Stimulated activated CD8-positive, alpha-beta memory T cell treated with anti-CD3 and anti-CD28 coated beads, Interleukin-4, amount 100 ng/mL, for 48 hours (primary cell): ENCODE results near the gene ADAM17.
"Not testable (repeated sequence)": the region's sequence is repeated elsewhere in the genome, so short reads cannot be mapped to it uniquely, and the experiment has no call there.

Experiments used
- DNase-seq: peaks from one replicate; pipeline ENCODE4 v3.0.0-alpha.2; 2020

The ADAM17 gene

DNA sequence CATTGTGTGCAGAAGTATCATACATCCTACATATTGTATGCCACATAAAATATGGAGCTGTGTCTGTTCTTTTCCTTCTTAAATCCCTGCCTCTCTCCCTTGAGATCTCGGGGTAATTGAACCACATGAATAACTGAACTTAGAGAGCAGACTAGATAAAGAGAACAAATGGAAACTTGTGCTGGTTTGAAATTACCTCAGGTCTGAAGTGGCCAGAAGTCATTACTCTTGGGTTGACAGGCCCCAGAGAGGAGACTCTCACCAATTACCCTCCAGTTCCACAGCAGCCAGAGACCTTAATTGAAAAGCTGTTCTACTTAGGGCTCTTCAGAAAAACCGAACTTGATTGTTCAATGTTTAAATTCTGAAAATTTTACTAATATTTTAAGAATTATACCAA, 5.0 kb upstream of the ADAM17 start:
- DNase-seq: no peak

DNA sequence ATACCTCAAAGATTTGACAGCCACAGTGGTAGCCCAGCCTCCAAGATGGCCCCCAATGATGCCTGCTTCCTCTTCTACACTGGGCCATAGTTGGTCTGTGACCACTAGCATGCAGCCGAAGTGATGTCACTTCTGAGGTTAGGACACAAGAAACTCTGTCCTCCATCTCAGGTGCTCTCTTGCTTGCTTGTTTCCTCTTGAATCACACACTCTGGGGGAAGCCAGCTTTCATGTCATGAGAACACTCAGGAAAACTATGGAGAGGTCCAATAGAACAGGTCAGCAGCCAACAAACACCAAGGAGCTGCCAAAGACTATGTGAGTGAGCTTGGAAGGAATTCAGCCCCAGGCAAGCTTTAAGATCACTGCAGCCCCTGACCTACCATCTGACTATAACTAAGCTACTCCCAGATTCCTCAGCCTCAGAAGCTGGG, 3.3 kb upstream of the ADAM17 start:
- no peak for DNase-seq

DNA sequence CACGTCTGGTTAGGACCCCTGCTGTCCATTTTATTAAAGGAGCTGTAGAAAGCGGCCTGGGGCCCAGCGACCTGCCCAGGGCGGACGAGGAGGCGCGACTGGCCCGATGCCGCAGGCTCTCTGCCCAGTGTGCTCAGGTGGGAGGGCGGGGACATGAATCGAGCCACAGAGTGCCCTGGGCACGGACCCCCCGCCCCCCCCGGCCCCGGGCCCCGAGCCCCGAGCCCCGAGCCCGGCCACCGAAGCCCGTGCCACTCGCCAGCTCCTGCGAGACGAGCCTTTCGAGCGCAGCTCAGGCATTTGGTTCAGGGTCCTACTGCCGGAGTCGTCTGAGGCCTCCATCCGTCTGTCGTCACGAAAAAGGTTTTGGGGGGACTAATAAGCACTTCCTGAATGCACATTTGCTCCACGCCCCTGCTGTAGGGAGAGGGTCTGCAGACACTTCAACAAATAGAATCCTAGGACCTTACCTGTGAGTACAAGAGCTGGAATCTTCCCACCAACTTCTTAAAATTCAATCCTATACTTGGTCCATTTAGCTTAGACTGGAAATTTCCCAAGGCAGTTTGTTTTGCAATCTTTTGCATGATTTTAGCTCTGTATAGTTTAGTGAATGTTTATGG, 602 bp upstream of the ADAM17 start:
- DNase-seq: peak; percentile 58

DNA sequence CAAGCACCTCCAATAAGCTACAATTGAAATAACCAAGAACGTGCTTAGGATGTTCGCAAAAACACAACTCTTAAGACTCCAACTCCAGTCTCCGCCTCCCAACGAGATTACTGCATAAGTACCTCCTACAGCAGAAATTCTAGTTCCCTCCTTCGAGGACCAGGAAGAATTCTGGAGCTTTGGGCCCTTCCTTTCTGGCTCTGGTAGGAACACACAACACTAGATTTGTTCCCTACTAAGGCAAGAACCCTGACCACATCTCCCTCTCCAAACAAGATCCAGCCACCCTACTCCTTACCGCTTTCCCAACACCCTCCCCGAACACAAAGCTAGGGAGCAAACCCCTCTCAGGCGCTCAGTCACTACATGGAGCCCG, 721 bp downstream of the ADAM17 start:
- peak; percentile 43 for DNase-seq

DNA sequence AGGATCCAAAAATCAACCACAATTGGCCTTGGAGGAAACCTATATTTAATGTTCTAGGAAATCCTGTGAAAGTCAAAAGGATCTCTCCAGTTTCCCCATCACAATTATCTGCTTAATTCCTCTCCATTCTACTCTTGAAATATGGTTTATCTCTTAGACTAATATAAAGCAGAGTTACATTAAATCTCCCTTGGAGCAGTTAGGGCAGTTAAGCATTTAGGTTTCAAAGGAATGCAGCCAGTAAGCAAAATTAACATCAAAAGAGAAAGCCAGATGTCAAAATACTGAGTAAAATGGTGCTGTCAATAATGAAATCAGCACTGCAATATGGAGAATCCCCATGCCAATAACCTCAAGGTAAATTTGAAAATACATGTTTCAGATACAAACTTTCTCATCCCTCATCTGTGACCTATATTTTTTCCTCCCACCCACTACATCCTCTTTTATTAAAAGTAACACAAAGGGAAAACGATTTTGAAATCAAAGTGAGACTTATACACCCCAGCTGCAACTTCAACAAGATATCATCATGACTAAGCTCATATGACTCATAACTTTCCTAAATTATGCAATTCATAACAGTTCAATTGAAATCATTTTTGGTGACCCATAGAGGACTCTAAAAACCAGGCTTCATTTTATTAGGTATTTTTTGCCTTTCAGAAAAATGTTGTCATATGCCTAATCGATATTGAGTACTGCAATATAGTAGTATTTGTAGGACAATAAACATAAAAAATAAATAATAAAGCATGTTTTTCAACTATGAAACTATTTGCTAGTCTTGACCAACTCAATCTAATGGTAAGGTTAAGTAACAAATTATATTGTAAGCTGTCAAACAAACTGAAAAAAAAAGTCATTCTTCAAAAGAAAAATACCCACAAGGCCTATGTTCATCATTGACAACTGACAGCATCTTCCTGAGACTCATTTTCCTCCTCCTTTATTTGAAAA, 3.1 kb downstream of the ADAM17 start:
- no peak for DNase-seq

DNA sequence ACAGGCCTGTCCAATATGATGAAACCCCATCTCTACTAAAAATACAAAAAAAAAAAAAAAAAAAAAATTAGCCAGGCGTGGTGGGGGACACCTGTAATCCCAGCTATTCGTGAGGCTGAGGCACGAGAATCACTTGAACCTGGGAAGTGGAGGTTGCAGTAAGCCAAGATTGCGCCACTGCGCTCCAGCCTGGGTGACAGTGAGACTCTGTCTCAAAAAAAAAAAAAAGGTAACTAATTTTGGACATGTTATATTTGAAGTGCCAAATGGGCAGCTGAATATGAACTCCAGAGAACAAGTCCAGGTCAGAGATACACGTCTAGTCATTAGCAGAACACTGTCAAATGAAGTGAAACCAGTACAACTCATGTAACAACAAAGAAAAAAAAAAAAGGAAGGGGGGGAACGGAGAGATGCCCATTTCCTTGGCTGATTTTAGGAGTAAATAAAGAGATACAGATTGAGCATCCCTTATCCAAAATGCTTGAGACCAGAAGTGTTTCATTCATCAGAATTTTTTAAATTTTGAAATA, 4.7 kb downstream of the ADAM17 start:
- DNase-seq: not testable (repeated sequence)

DNA sequence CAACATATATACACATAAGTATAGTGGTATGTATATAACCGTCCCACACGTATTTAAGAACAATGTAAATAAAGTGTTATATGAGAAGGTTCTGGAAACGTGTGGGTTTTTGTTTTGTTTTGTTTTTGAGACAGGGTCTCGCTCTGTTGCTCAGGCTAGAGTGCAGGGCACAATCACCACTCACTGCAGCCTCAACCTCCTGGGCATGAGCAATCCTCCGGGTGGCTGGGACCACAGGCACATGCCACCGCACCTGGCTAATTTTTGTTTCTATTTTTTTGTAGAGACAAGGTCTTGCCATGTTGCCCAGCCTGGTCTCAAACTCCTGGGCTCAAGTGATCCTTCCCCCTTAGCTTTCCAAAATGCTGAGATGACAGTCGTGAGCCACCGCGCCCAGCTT, 6.2 kb downstream of the ADAM17 start:
- no peak for DNase-seq

DNA sequence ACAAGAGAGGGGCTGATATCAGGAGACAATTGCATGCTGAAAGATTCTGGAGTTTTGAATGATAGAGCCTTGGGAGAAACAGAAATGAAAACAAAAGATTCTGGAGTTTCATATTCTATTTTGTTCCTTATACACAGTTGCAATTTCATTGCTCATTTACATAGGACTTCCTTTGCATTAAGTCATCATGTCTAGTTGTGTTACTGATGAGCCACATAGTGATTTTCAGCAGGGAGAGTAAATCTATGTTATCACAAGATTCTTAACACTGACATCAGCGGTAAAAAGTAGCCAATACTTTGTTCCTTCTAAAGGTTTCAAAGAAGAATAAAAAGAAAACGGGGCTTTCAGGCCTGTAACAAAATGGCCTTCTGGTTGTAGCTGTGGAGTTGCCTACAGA, 7.1 kb downstream of the ADAM17 start:
- DNase-seq: no peak

DNA sequence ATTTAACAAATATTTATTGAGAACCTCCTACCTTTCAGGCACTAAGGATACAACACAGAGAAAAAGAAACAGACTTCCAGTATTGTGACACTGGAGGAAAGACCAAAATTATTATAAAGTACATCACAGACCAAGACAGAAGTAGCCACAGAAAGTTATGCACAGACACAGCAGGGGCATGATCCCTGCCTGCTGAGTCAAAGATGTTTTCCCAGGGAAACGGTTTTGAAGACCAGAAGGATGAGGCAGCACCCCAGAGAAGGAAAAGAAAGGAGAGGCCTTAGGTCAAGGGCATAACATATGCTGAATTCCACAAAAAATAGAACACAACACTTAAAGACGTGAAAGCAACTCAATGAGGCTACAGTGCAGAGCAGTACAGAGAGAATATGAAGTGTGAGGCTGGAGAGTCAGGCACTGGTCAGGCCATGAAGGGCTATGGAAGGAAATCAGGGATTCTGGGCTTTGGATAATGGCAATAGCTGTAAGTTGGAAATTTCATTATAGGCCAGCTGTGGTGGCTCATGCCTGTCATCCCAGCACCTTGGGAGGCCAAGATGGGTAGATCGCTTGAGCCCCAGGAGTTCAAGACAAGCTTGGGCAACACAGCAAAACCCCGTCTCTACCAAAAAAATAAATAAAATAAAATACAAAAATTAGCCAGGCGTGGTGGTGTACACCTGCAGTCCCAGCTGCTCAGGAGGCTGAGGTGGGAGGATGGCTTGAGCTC, 8.2 kb downstream of the ADAM17 start:
- no peak for DNase-seq

DNA sequence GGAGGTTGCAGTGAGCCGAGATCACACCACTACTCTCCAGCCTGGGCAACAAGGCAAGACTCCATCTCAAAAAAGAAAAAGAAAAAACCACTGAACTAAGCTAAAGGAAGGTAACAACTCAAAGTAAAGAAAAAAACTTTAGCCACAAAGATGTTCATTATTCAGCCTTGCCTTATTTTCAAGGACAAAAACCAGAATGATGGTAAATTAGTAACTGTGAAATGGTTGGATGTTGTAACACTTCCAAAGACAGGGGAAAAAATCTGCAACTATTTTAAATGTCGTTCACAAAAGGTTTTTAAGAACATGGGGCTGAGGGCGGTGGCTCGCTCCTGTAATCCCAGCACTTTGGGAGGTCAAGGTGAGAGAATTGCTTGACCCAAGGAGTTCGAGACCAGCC, 10.1 kb downstream of the ADAM17 start:
- no peak for DNase-seq

DNA sequence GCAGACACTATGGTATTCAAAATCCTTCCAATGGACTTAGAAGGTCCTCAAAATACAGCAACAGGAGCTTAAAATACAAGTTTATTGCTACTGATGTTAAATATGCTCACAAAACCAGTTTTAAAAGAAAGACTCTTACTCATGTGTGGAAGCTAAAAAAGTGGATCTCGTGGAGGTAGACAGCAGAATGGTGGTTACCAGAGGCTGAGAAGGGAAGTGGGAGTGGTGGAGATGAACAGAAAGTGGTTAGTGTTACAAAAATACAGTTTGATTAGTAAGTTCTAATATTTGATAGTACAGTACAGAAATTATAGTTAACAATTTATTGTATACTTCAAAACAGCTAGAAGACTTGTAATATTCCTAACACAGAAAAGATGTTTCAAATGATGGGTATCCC, 12.1 kb downstream of the ADAM17 start:
- DNase-seq: no peak

DNA sequence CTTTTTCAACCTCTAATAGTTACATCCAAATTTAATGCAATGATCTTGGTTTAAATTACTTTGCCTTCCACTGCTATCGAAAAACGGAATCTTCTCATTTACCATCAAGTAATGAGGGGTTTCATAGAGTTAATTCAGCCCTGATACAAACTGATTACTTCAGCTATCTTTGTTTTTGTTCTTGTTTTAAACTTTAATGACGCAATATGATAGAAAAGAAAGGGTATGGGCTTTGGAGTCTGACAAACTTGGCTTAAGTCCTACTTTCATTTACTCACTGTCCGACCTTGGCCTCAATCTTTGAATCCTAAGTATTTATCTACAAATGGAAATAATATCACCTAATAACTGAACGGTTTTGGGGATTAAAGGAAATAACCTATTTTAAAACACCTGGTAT, 16.1 kb downstream of the ADAM17 start:
- DNase-seq: no peak

DNA sequence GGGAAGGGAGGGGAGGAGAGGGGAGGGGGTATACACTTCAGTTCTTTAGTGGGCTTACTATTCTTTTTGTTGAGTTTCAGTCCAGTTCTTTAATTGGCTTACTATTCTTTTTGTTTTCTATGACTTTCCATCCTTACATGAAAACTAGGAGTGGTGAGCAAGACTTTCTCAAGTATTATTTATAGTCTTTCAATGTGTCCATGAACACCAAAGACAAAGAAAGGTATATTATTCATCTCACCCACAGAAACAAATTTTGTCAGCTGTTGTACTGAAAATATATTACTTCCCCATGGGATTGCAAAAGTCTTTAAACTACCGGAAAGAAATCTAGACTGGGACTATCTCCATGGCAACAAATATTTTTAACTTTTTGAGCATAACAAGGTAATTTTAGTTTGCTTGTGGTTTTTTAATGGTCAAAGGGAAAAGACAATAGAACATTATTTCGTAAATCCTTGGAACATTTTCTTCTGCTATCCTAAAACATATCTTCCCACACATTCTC, 17.6 kb downstream of the ADAM17 start:
- DNase-seq: no peak

DNA sequence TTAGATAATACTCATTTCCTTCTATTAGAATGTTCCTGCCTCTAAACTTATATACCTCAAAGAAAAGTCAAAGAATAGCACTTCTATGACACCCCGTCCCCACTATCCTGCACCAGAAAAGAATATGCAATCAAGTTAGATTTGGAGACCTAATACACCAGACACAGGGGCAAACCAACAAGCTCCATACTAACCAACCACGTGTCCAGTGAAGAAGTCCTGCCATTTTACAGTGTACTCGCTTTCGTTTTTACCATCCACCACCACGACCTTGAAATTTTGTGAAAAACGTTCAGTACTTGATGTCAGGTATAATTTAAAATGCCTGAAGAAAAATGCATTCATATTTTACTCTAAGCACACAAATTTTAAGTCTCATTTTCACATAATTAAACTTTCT, 19.1 kb downstream of the ADAM17 start:
- DNase-seq: no peak

DNA sequence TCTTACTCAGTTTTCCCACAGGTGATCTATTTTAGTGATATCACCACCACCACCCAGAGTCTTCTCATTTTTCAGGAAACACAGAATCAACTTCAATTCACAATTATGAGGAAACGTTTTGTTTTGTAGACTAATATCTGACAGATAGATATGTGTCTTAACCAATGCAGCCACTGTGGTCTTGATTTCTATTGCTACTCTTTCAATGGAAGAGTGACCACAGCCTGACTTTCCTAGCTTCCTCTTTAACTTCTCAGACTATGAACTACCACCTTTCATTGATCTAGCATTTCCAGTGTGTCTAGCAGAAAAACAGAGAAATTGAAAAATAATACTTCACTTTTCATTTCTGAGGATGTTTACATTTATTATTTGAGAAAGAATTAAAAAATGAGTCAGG, 20.5 kb downstream of the ADAM17 start:
- no peak for DNase-seq

DNA sequence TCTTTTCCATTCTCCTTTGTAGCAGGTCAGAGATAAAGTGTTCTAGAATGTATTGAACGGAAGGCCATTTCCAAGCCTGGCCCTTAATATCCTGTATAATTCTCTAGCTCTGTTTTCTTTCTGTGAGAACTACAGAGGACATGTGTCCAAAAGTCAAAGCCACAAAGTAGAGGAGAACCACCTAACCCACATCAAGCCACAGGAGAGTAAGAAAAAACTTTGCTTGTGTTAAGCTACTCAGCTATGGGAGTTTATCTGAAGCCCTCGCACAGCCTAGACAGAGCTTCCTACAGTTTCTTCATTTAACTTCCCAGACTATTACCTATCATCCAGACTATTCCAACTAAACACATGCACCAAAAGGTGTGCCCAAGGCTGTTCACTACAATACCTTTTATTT, 22.0 kb downstream of the ADAM17 start:
- DNase-seq: no peak

DNA sequence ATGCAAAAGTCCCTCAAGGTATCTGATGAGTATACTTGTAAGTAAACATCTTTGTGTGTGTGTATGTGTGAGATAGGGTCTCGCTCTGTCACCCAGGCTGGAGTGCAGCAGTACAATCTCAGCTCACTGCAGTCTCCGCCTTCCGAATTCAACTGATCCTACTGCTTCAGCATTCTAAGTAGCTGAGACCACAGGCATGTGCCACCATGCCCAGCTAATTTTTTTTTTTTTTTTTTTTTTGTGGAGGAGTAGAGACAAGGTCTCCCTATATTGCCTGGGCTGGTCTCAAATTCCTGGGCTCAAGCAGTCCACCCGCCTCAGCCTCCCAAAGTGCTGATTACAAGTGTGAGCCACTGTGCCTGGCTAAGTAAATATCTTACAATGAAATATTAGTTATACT, 23.2 kb downstream of the ADAM17 start:
- no peak for DNase-seq

DNA sequence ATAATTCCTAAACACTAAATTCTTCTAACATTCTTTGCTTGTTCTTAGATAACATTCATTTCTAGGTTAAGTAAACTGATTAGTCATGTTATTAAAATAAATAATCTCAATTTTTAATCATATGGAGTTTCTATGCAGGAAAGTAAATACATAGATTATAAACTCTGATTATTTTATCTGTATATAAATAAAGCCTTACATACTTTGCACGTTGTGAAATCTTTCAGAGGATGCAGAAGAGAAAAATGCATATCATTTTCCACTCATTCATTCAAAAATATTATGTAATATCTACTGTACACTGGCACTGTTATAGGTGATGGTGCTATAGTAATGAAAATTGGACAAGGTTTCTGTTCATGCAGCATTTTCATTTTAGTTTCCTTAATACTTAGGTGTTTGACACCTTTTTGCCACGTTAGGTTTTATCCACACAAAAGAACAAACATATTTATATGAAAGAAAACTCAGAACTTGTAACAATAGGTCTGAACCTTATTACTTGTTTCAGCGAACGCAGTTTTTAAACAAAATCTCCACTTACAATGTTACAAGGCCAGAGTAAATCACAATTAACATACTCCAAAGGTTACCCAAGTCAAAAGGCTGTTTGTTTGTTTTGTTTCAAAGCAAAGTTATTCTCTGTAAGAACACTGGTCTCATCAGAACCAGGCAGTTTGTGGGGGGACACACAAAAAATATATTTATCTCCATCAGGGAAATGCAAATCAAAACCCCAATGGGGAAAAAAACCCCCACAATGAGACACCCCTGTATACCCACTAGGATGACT, 27.4 kb downstream of the ADAM17 start:
- no peak for DNase-seq

DNA sequence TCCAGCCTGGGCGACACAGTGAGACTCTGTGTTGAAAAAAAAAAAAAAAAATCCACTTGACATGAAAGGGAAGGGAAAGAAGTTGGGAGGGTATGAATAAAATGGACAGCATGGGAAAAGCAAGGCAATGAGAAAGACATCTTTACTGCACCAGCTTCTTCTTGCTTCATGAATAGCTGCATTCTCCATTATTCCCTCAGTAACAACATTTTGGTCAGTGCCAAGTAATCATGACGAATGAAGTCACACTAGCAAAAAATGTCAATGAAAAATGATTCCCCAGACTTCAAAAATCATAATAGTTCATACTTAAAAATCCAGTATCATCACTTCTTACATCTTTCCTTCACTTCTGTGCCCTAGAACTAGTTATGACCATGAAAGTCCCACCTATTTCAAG, 30.4 kb downstream of the ADAM17 start:
- DNase-seq: no peak

DNA sequence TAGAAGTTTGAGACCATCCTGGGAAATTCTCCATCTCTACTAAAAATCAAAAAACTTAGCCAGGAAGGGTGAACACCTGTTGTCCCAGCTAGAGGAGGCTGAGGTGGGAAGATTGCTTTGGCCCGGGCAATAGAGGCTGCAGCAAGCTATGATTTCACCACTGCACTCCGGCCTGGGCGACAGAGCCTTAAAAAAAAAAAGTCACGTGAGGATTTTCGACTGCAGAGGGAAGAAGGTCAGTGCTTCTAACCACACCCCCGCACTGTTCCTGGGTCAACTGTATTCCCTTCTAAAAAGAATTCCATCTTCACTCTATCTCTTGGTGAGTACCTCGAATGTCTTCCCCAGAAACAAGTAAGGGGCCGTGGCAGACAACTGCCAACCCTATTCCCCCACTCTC, 31.3 kb downstream of the ADAM17 start:
- no peak for DNase-seq

DNA sequence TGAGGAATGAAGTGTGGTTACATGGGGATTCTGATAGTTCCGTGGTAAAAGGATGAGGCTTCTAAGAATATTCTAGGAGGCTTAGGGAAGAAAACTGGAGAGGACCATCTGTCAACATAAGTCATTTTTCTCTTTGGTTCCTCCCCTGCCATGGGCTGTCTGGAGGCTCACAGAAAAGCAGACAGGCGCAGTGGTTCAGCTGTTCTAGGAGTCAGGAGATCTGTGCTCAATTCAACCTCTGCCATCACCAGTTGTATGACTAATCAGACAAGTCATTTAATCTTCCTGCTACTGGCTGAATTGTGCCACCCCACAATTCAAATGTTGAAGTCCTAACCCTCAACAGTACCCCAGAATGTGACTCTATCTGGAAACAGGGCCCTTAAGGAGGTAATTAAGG, 36.4 kb downstream of the ADAM17 start:
- no peak for DNase-seq

DNA sequence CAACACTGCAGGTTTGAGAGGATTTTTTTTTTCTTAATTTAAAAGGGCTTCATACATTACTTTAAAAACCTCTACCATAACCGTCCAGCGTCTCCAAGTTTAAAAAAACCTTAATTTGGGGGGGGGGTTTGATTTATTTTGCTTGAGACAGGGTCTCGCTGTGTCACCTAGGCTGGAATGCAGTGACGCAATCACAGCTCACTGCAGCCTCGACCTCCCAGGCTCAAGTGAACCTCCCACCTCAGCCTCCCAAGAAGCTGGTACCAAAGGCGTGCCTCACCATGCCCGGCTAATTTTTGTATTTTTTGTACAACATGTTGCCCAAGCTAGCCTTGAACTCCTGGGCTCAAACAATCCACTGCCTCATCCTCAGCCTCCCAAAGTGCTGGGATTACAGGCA, 36.9 kb downstream of the ADAM17 start:
- no peak for DNase-seq

DNA sequence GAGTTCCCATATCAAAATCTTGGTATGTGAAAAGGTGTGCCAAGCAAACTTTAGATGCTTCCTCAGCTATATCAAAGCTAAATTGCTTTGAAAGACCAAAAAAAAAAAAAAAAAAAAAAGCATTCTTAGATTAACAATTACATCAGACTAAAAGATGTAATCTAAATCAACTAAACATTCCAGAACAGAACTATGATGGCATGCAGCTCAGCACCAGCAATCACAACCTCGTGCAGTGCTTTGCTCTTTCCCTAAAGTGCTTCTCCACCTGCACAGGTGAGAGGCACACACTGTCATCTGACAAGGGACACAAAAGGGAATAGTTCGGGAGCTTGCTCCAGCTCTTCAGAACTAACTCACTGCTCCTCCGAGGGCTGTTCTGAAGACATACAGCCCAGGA, 37.5 kb downstream of the ADAM17 start:
- DNase-seq: no peak
